Endothelial cell of umbilical vein (primary cell): ENCODE results near the gene HGFAC. TPM values are rescaled to one million over a fixed set of nuclear protein-coding genes. Genes with fewer than 3 reads are reported as not detected.

Source experiments
- BruUV-seq: library from RNA; stranded (reverse); fragments of 400-500 nt; replicated peaks from 2 replicates; lab custom pipeline; 2021; lab: Mats Ljungman, UMichigan
- CTCF ChIA-PET: fragments of 300-600, 350-600 bp; sonication (Branson Sonifier 250); formaldehyde crosslinking; loops from one replicate; lab custom pipeline; 2021; ENCODE audit warnings: antibody characterized with exemption, inconsistent platforms; lab: Charles Lee
- POLR2A ChIA-PET: fragments of 300-600, 350-600 bp; sonication (Branson Sonifier 250); formaldehyde crosslinking; loops from one replicate; lab custom pipeline; 2021; ENCODE audit warnings: antibody characterized with exemption, inconsistent platforms; lab: Charles Lee
- DNase-seq: peaks from one replicate; pipeline ENCODE4 v3.0.0-alpha.2; 2011; ENCODE audit warnings: low read depth, low spot score
- FAIRE-seq: peaks from 2 replicates; lab custom pipeline; 2011; peaks lifted over from hg19 to GRCh38; lab: Jason Lieb, UNC
- H2AFZ ChIP-seq: 2 replicates; pipeline ENCODE4 v1.6.0; 2012; ENCODE audit warnings: low read depth, low read length, control low read depth, inconsistent platforms
- H3K27ac ChIP-seq: 2 replicates; pipeline ENCODE4 v1.5.1; 2011; ENCODE audit warnings: low read depth, mild to moderate bottlenecking, control low read depth, low read length, moderate library complexity; ENCODE audit not compliant: insufficient read depth
- H3K27me3 ChIP-seq, 2 experiments: 2 replicates each; pipeline versions ENCODE4 v1.6.0 to v1.6.1; 2011; ENCODE audit warnings: low read length in 2 of 2, mixed read lengths in 1 of 2; ENCODE audit not compliant: control insufficient read depth in 2 of 2, insufficient read depth in 2 of 2
- H3K36me3 ChIP-seq, 2 experiments: 2 replicates in 1 of 2; 3 replicates in 1 of 2; pipeline ENCODE4 v1.5.1; 2011; ENCODE audit warnings: low read length in 2 of 2, mild to moderate bottlenecking in 1 of 2, moderate library complexity in 1 of 2; ENCODE audit not compliant: control insufficient read depth in 2 of 2, insufficient read depth in 2 of 2; ENCODE audit errors: extremely low read depth in 1 of 2
- H3K4me1 ChIP-seq: 3 replicates; pipeline ENCODE4 v1.5.1; 2011; ENCODE audit warnings: mild to moderate bottlenecking, low read length; ENCODE audit not compliant: control insufficient read depth, insufficient read depth; ENCODE audit errors: extremely low read depth
- H3K4me2 ChIP-seq: 2 replicates; pipeline ENCODE4 v1.6.1; 2011; ENCODE audit warnings: low read length, control low read depth, mixed read lengths; ENCODE audit not compliant: insufficient read depth
- H3K4me3 ChIP-seq, 3 experiments: fragments of 200-600 bp in 1 of 3; sonication (generic), shearing (Covaris generic) in 1 of 3; replicated peaks in 1 of 3; 2 replicates each; pipeline ENCODE4 v1.5.1; 2011 to 2016; ENCODE audit warnings: control low read depth in 3 of 3, low read length in 3 of 3, mild to moderate bottlenecking in 2 of 3, inconsistent platforms in 1 of 3, low read depth in 1 of 3, moderate library complexity in 1 of 3; ENCODE audit not compliant: insufficient read depth in 1 of 3
- H3K79me2 ChIP-seq: 2 replicates; pipeline ENCODE4 v1.6.0; 2012; ENCODE audit warnings: low read length, inconsistent platforms; ENCODE audit not compliant: control insufficient read depth, insufficient read depth
- H3K9ac ChIP-seq: replicated peaks from 2 replicates; pipeline ENCODE3; 2011; ENCODE audit warnings: low read length, control low read depth; ENCODE audit not compliant: insufficient read depth; ENCODE audit errors: extremely low read depth
- H3K9me1 ChIP-seq: replicated peaks from 3 replicates; pipeline ENCODE4 v1.6.0; 2011; ENCODE audit warnings: mild to moderate bottlenecking, low read length; ENCODE audit not compliant: control insufficient read depth, insufficient read depth; ENCODE audit errors: extremely low read depth
- H3K9me3 ChIP-seq: replicated peaks from 2 replicates; pipeline ENCODE4 v1.5.1; 2012; ENCODE audit warnings: low read length, inconsistent platforms; ENCODE audit not compliant: control insufficient read depth, insufficient read depth
- H4K20me1 ChIP-seq: replicated peaks from 2 replicates; pipeline ENCODE3; 2011; ENCODE audit warnings: mild to moderate bottlenecking, low read length; ENCODE audit not compliant: control insufficient read depth, insufficient read depth; ENCODE audit errors: extremely low read depth
- CTCF ChIP-seq, 2 donors: IDR thresholded peaks; 1 replicate in 1 of 2; 2 replicates in 1 of 2; pipeline ENCODE4 v1.5.1; 2011; ENCODE audit warnings: low read length in 2 of 2, mild to moderate bottlenecking in 2 of 2, moderate library complexity in 2 of 2, control low read depth in 1 of 2, inconsistent platforms in 1 of 2, low read depth in 1 of 2; ENCODE audit not compliant: insufficient read depth in 1 of 2; ENCODE audit errors: extremely low read depth in 1 of 2
- EZH2 ChIP-seq: IDR thresholded peaks from 2 replicates; pipeline ENCODE4 v1.6.1; 2012; ENCODE audit warnings: borderline replicate concordance, low read depth, mild to moderate bottlenecking, moderate library complexity, low read length, inconsistent platforms; ENCODE audit not compliant: severe bottlenecking
- FOS ChIP-seq: IDR thresholded peaks from 2 replicates; pipeline ENCODE4 v1.6.1; 2011; ENCODE audit warnings: mild to moderate bottlenecking, low read length, moderate library complexity, borderline replicate concordance; ENCODE audit not compliant: insufficient read depth
- GATA2 ChIP-seq: IDR thresholded peaks from 2 replicates; pipeline ENCODE4 v1.7.0; 2011; ENCODE audit warnings: low read depth, mild to moderate bottlenecking, moderate library complexity, mixed read lengths, low read length; ENCODE audit not compliant: insufficient read length, insufficient read depth
- JUN ChIP-seq: IDR thresholded peaks from 2 replicates; pipeline ENCODE4 v1.6.1; 2011; ENCODE audit warnings: borderline replicate concordance, low read depth; ENCODE audit not compliant: insufficient read length, insufficient read depth
- MAX ChIP-seq: IDR thresholded peaks from 2 replicates; pipeline ENCODE4 v1.6.1; 2011; ENCODE audit not compliant: insufficient read depth, insufficient read length
- MYC ChIP-seq: IDR thresholded peaks from one replicate; pipeline ENCODE4 v1.6.1; 2011; ENCODE audit warnings: mild to moderate bottlenecking, low read depth, low read length
- POLR2AphosphoS5 ChIP-seq: IDR thresholded peaks from 2 replicates; pipeline ENCODE4 v1.6.1; 2012; ENCODE audit warnings: low read depth, mild to moderate bottlenecking, control low read depth, low read length, moderate library complexity; ENCODE audit not compliant: insufficient read depth
- dilution Hi-C: fragments of 300-500 bp; cut with MboI; formaldehyde crosslinking; loops from one replicate; pipeline ENCODE4 v1.15.0; 2019; ENCODE audit warnings: low sequenced_read_pairs; ENCODE audit not compliant: extremely low pct_ligation_motif_present
- intact Hi-C: fragments of 100-400 bp; cut with micrococcal nuclease; formaldehyde crosslinking; loops from one replicate; pipeline ENCODE4 v1.10.0; 2022
- polyA plus RNA-seq, 4 experiments: library from polyadenylated mRNA; depleted of rRNA in 3 of 4; stranded (reverse) in 3 of 4; unstranded in 1 of 4; fragments of >200 nt; gene quantifications; 2 replicates each; pipeline versions ENCODE4 v1.2.1 to v1.2.3, GENCODE V29; 2011 to 2012; ENCODE audit warnings: missing spikeins in 1 of 4
- total RNA-seq: library from RNA; stranded (reverse); gene quantifications from 2 replicates; pipeline ENCODE4 v1.2.3, GENCODE V29; 2021

The HGFAC gene
- total and polyA plus RNA-seq, 2 donors (not counting 3 experiments of a cell fraction or from before 2014, with no cell fraction given), result 0.36 to 0.49 TPM

DNA sequence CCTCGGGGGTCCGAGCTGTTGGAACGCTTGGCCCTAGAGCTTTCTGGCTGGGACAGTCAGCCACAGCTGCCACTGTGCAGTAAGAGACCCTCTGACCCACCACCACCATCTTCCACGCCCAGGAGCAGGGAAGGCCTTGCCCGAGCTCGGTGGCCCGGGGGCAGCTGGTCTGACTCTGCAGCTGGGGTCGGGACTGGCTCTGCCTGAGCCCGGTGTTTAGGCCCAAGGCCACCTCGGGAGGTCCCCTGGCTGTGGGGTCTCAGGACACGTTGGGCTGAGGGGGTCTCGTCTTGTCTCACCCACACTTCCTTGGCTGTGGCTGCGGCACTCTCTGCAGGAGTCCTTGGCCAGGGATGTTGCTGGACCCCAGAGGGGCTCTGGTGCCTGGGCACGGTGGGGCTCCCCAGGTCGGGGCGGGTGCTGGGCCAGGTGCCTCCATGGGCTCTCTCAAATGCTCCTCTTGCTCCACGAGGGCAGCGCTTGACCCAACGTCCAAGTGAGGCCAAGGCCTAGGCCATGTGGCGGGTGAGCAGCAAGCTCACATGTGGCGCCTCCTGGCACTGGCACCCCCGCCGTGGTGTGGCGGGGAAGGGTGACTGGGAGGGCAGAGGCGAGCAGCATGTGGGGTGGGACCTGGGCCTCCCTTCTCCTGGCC lies 44.2 kb downstream of the HGFAC start:
- Histone ChIP-seq H3K4me1 (no peaks in the 10 kb centered on the region), H3K27ac (no peak overlapping the region), H3K9ac (no peak overlapping the region), H3K9me1 (no peaks in the 10 kb centered on the region), H3K27me3 (peaks cover 2 to 16% of the 10 kb centered on the region in 2 experiments), H3K4me3 (no peak overlapping the region), H3K36me3 (no peaks in the 10 kb centered on the region), H3K79me2 (no peaks in the 10 kb centered on the region), H3K4me2 (no peak overlapping the region), H3K9me3 (no peaks in the 10 kb centered on the region), H2AFZ (no peak overlapping the region), H4K20me1 (no peaks in the 10 kb centered on the region)
- FAIRE-seq (no peak), DNase-seq (no peak)
- CTCF ChIA-PET, result no interaction called here
- no TSS peak for BruUV-seq
- POLR2A ChIA-PET, result no interaction called here
- intact Hi-C loops, result loop anchor here (10.0 kb wide), 1 partner anchor 459 kb away; no protein-coding TSS in a partner anchor
- dilution Hi-C loops, result no loop called here
- TF ChIP-seq FOS, result no peak
- TF ChIP-seq EZH2, result no peak
- no peak for TF ChIP-seq POLR2AphosphoS5
- TF ChIP-seq MAX, result no peak
- TF ChIP-seq GATA2, result no peak
- no peak for TF ChIP-seq JUN
- no peak for TF ChIP-seq MYC
- no peak for TF ChIP-seq CTCF (IDR thresholded peaks at IDR 0.05; ENCODE audit: extremely low read depth in 1 of 2, insufficient read depth in 1 of 2, low read depth in 1 of 2, low read length in 2 of 2)
